Measurements from ENCODE around the gene MANSC1. TPM values are rescaled to one million over a fixed set of nuclear protein-coding genes. Genes with fewer than 3 reads are reported as not detected.
"Not testable (repeated sequence)": the region's sequence is repeated elsewhere in the genome, so short reads cannot be mapped to it uniquely, and the experiment has no call there.

MANSC1 gene
- total RNA-seq, 1 experiment from 2014 or later = 0.92 TPM

DNA sequence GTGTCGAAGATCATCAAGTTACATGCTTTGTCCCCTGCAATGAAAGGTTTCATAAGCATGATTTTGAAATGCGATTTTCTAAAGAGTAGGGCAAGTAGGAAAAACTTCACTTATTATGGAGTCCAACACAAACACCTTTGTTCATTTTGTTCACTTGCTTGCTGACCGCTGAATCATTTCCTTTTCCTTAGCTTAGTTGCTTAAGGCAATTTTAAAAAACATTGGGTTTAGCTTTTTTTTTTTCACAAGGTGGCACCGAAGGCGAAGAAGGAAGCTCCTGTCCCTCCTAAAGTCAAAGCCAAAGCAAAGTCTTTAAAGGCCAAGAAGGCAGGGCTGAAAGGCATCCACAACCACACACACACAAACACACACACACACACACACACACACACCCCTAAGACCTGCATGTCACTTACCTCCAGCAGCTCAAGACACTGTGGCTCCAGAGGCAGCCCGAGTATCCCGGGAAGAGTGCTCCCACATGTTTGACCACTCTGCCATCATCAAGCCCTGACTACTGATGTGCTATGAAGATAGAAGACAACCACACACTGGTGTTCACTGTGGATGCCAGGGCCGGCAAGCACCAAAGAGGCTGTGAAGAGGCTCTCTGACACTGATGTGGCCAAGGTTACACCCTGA lies 11.4 kb downstream of the MANSC1 start:
- H3K4me3 ChIP-seq = no peak overlapping the region
- no peaks in the 10 kb centered on the region for H3K36me3 ChIP-seq
- DNase-seq = no peak
- H3K27me3 ChIP-seq = no peaks in the 10 kb centered on the region
- no peaks in the 10 kb centered on the region for H3K9me3 ChIP-seq

GRCh38 chr12:12336511-12336910 lies 13.5 kb downstream of the MANSC1 start:
- Histone ChIP-seq H3K36me3 (no peaks in the 10 kb centered on the region), H3K9me3 (no peaks in the 10 kb centered on the region), H3K4me3 (no peak overlapping the region), H3K27me3 (no peaks in the 10 kb centered on the region)
- no peak for DNase-seq

GRCh38 chr12:12336049-12336411 lies 14.0 kb downstream of the MANSC1 start:
- Histone ChIP-seq H3K36me3 (no peaks in the 10 kb centered on the region), H3K9me3 (no peaks in the 10 kb centered on the region), H3K4me3 (no peak overlapping the region), H3K27me3 (no peaks in the 10 kb centered on the region)
- no peak for DNase-seq

GRCh38 chr12:12334367-12335040 lies 15.5 kb downstream of the MANSC1 start:
- Histone ChIP-seq H3K36me3 (no peaks in the 10 kb centered on the region), H3K9me3 (no peaks in the 10 kb centered on the region), H3K27me3 (no peaks in the 10 kb centered on the region), H3K4me3 (no peak overlapping the region)
- DNase-seq = peak; percentile 59

GRCh38 chr12:12333407-12334366 lies 16.4 kb downstream of the MANSC1 start:
- no peak overlapping the region for H3K4me3 ChIP-seq
- DNase-seq = no peak
- no peaks in the 10 kb centered on the region for H3K9me3 ChIP-seq
- H3K36me3 ChIP-seq = no peaks in the 10 kb centered on the region
- no peaks in the 10 kb centered on the region for H3K27me3 ChIP-seq

GRCh38 chr12:12331896-12332295 lies 18.1 kb downstream of the MANSC1 start:
- Histone ChIP-seq H3K4me3 (no peak overlapping the region), H3K36me3 (no peaks in the 10 kb centered on the region), H3K9me3 (no peaks in the 10 kb centered on the region), H3K27me3 (no peaks in the 10 kb centered on the region)
- DNase-seq = no peak

DNA sequence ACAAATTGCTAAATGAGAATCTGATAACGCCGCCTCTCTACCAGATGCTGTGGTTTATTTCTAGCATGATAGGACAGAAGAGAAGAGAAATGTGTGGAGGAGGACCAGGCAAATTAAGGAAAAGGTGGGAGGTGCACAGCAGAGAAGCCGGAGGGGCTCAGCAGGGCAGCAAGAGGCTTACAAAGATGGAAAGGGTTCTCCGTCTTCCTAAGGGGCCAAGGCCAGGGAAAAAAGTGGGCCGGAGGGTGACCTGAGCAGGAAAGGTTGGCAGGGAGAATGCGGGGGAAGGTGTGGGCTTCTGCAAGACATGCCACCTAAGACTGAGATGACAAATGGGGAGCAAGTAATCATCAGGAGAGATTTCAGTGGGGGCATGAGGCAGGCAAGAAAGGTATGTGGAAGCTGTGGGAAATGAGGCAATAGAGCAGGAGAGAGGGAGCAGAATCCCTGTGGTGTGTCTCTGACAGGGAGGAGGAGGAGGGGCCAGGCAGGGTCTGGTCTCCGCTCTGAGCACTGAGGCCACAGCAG lies 18.7 kb downstream of the MANSC1 start:
- DNase-seq = no peak
- no peaks in the 10 kb centered on the region for H3K27me3 ChIP-seq
- no peaks in the 10 kb centered on the region for H3K36me3 ChIP-seq
- no peak overlapping the region for H3K4me3 ChIP-seq
- no peaks in the 10 kb centered on the region for H3K9me3 ChIP-seq

- Histone ChIP-seq H3K9me3 (no peaks in the 10 kb centered on the region), H3K36me3 (no peaks in the 10 kb centered on the region), H3K27me3 (no peaks in the 10 kb centered on the region), H3K4me3 (no peak overlapping the region)
- DNase-seq = no peak
Measured at GRCh38 chr12:12327802-12328201, 22.2 kb downstream of the MANSC1 start.

DNA sequence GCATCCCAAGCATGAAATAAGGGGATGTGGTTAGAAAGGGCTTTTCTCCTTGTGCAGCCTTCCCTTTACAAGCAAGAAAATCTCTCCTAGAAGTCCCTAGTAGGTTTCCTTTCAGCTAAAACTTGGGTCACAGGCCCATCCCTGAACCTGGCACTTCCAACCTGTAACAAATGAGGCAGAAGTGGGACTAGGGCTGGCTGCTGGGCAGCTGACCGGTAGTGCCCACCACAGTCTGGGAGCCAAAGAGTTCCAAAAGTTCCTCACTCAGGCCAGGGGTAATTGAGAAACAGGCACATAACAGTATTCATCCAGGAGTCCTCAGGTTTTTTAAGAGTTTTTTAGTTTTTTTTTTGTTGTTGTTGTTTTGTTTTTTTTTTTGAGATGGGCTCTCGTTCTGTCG lies 23.8 kb downstream of the MANSC1 start:
- Histone ChIP-seq H3K4me3 (no peak overlapping the region), H3K9me3 (no peaks in the 10 kb centered on the region), H3K27me3 (no peaks in the 10 kb centered on the region), H3K36me3 (no peaks in the 10 kb centered on the region)
- DNase-seq = no peak

DNA sequence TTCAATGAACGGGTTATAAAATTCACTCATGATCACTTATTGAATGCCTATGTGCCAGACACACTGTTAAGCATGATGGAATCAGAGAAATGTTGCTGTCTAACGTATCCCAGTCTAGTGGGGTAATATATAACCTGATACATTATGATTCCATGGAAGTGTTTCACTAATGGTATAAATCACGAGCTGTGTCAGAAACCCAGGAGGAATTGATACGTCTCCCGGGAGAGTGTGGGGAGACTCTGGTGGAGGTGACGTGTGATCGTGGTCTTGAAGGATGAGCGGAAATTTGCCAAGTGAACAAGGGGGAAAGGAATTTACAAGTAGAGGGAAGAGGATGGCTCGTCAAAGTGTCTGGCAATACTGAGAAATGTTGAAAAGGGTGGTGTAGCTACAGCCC lies 26.5 kb downstream of the MANSC1 start:
- Histone ChIP-seq H3K9me3 (no peaks in the 10 kb centered on the region), H3K4me3 (no peak overlapping the region), H3K36me3 (no peaks in the 10 kb centered on the region), H3K27me3 (no peaks in the 10 kb centered on the region)
- no peak for DNase-seq

DNA sequence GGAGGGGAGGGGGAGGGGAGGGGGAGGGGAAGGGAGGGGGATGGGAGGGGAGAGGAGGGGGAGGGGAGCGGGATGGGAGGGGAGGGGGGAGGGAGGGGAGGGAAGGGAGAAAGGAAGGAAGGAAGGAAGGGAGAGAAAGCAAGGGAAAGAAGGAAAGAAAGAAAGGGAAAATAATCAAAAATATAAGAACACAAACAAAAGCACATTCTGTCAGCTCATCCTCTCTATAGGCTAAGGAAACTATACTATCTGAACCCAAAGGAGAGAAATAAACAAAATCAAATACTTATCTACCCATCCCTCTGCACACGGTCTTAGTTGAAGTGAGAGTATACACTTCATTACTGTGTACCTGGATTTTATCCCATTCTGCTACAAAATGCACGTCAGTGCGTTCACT lies 26.9 kb downstream of the MANSC1 start:
- Histone ChIP-seq H3K9me3 (no peaks in the 10 kb centered on the region), H3K36me3 (no peaks in the 10 kb centered on the region), H3K4me3 (no peak overlapping the region), H3K27me3 (no peaks in the 10 kb centered on the region)
- DNase-seq = no peak

DNA sequence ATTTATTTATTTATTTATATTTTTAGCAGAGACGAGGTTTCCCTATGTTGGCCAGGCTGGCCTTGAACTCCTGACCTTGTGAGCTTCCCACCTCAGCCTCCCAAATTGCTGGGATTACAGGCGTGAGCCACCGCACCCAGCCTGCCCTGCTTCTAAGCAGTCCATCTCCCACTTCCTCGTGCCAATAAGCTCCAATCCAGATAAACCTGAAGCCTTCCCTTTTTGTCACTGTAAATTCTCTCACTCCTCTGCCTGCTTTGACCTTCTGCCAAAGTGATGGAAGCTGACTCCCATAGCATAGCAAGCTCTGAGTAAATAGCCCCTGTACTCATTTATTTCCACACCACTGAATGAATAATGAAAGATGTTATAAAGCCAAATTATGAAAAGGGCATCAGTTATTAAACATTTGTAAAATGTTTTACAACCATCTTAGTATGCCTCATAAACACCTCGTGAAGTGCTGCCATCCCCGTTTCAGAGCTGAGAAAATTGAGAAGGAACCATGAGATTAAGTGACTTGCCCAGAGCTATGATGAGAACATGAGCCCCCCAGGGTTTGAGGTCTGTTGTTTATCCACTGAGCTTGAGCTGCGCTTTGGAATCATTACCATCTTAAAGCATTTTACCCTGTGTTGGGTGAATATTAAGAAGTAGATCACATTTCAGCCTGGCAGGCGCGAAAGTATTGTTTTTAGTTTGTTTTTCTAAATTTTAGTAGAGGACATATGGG lies 30.4 kb downstream of the MANSC1 start:
- DNase-seq = no peak
- no peaks in the 10 kb centered on the region for H3K27me3 ChIP-seq
- no peaks in the 10 kb centered on the region for H3K36me3 ChIP-seq
- H3K4me3 ChIP-seq = no peak overlapping the region
- H3K9me3 ChIP-seq = no peaks in the 10 kb centered on the region

GRCh38 chr12:12315838-12316237 lies 34.2 kb downstream of the MANSC1 start:
- no peaks in the 10 kb centered on the region for H3K27me3 ChIP-seq
- H3K4me3 ChIP-seq = no peak overlapping the region
- no peaks in the 10 kb centered on the region for H3K9me3 ChIP-seq
- no peaks in the 10 kb centered on the region for H3K36me3 ChIP-seq
- no peak for DNase-seq

DNA sequence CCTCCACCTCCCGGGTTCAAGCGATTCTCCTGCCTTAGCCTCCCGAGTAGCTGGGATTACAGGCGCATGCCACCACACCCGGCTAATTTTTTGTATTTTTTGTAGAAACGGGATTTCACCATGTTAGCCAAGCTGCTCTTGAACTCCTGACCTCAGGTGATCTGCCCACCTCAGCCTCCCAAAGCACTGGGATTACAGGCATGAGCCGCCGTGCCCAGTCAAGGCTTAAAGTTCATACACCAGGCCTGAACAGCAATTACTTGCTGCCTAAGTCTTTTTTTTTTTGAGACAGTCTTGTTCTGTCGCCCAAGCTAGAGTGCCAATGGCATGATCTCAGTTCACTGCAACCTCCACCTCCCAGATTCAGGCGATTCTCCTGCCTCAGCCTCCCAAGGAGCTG lies 39.3 kb downstream of the MANSC1 start:
- not testable (repeated sequence) for H3K27me3 ChIP-seq, H3K36me3 ChIP-seq, H3K9me3 ChIP-seq, DNase-seq, H3K4me3 ChIP-seq

GRCh38 chr12:12305568-12306300 lies 44.3 kb downstream of the MANSC1 start:
- no peak for DNase-seq
- Histone ChIP-seq H3K27me3 (no peaks in the 10 kb centered on the region), H3K9me3 (no peaks in the 10 kb centered on the region; the same call in 1 of the 2 replicates), H3K4me3 (no peak overlapping the region), H3K36me3 (no peaks in the 10 kb centered on the region)

DNA sequence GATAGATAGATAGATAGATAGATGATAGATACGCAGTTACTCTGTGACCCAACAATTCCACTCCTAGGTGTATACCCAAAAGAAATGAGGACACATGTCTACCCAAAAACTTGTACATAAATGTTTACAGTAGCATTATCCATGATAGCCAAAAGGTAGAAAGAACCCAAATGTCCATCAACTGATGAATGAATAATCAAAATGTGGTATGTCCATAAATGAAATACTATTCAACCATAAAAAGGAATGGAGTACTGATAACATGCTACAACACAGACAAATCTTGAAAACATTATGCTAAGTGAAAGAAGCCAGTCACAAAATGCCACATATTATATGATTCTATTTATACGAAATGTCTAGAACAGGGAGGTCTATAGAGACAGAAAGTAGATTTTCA lies 47.1 kb downstream of the MANSC1 start:
- no peaks in the 10 kb centered on the region for H3K36me3 ChIP-seq

More for the DNA sequence above, 47.1 kb downstream of the MANSC1 start:
- Histone ChIP-seq H3K4me3 (no peak overlapping the region), H3K27me3 (no peaks in the 10 kb centered on the region), H3K9me3 (no peaks in the 10 kb centered on the region; the same call in 1 of the 2 replicates)
- DNase-seq = no peak

Measured in MG63 (cell line).